WTC11 (cell line): ENCODE measurements around the gene XPNPEP1. TPM values are rescaled to one million over a fixed set of nuclear protein-coding genes. Genes with fewer than 3 reads are reported as not detected.

Experiments used
- ATAC-seq: fragments of 200-7000 bp; cut with Tn5 transposase; 2 replicates; pipeline ENCODE4 v1.10.0; 2021; ENCODE audit warnings: mild to moderate bottlenecking, moderate library complexity
- CTCF ChIA-PET: fragments of 300-600 bp; sonication (Branson Sonifier 250); formaldehyde crosslinking; loops from one replicate; lab custom pipeline; 2021; ENCODE audit warnings: antibody characterized with exemption; lab: Charles Lee
- POLR2A ChIA-PET: fragments of 350-600 bp; sonication (Branson Sonifier 250); formaldehyde crosslinking; loops from one replicate; lab custom pipeline; 2021; ENCODE audit warnings: antibody characterized with exemption; lab: Charles Lee
- DNase-seq: peaks from one replicate; pipeline ENCODE4 v3.0.0; 2021; ENCODE audit warnings: low spot score
- H3K27ac Mint-ChIP-seq: 2 replicates; pipeline ENCODE4 v1.8.0; 2021; ENCODE audit warnings: mixed read lengths
- H3K27me3 Mint-ChIP-seq: 2 replicates; pipeline ENCODE4 v1.8.0; 2021; ENCODE audit warnings: low read depth, mild to moderate bottlenecking, moderate library complexity, mixed read lengths
- H3K36me3 Mint-ChIP-seq: 2 replicates; pipeline ENCODE4 v1.8.0; 2021; ENCODE audit warnings: mixed read lengths
- H3K4me1 Mint-ChIP-seq: 2 replicates; pipeline ENCODE4 v1.8.0; 2022; ENCODE audit warnings: mixed read lengths
- H3K4me3 Mint-ChIP-seq: 2 replicates; pipeline ENCODE4 v1.8.0; 2021; ENCODE audit warnings: mild to moderate bottlenecking, moderate library complexity, mixed read lengths
- H3K9me3 Mint-ChIP-seq: 2 replicates; pipeline ENCODE4 v1.8.0; 2021; ENCODE audit warnings: mixed read lengths
- AFF4 ChIP-seq: sonication (generic); formaldehyde crosslinking; IDR thresholded peaks from 2 replicates; pipeline ENCODE4 v1.8.1; 2023; ENCODE audit warnings: mild to moderate bottlenecking, missing genetic modification reagents, borderline replicate concordance
- AR ChIP-seq: fragments of 250-450 bp; sonication (Bioruptor Pico); IDR thresholded peaks from 2 replicates; pipeline ENCODE4 v1.9.0; 2021; ENCODE audit warnings: mild to moderate bottlenecking
- ATF3 ChIP-seq: sonication (generic); formaldehyde crosslinking; conservative IDR thresholded peaks from 2 replicates; pipeline ENCODE4 v1.8.1; 2022; ENCODE audit warnings: mild to moderate bottlenecking, missing genetic modification reagents
- E2F1 ChIP-seq: sonication (generic); formaldehyde crosslinking; IDR thresholded peaks from 2 replicates; pipeline ENCODE4 v1.8.0; 2022; ENCODE audit warnings: mild to moderate bottlenecking, missing genetic modification reagents
- ELF4 ChIP-seq: sonication (generic); formaldehyde crosslinking; IDR thresholded peaks from 2 replicates; pipeline ENCODE4 v1.8.1; 2022; ENCODE audit warnings: low read depth, mild to moderate bottlenecking, moderate library complexity, missing genetic modification reagents
- FOXJ3 ChIP-seq: sonication (generic); formaldehyde crosslinking; IDR thresholded peaks from 2 replicates; pipeline ENCODE4 v1.9.0; 2021; ENCODE audit warnings: missing genetic modification reagents, mild to moderate bottlenecking, borderline replicate concordance
- GRHL2 ChIP-seq: fragments of 250-450 bp; sonication (Bioruptor Pico); IDR thresholded peaks from 2 replicates; pipeline ENCODE4 v1.8.0; 2022; ENCODE audit warnings: mild to moderate bottlenecking, moderate library complexity; ENCODE audit not compliant: insufficient replicate concordance, severe bottlenecking
- IRF2 ChIP-seq: sonication (generic); formaldehyde crosslinking; IDR thresholded peaks from 2 replicates; pipeline ENCODE4 v1.8.0; 2022; ENCODE audit warnings: low read depth, missing genetic modification reagents, borderline replicate concordance
- MAX ChIP-seq: sonication (generic); formaldehyde crosslinking; IDR thresholded peaks from 2 replicates; pipeline ENCODE4 v1.8.0; 2022; ENCODE audit warnings: mild to moderate bottlenecking, missing genetic modification reagents
- MYBL2 ChIP-seq: sonication (generic); formaldehyde crosslinking; IDR thresholded peaks from 2 replicates; pipeline ENCODE4 v1.8.1; 2023; ENCODE audit warnings: mild to moderate bottlenecking, moderate library complexity, missing genetic modification reagents
- NFATC4 ChIP-seq: fragments of 250-450 bp; sonication (Bioruptor Pico); IDR thresholded peaks from 2 replicates; pipeline ENCODE4 v1.9.0; 2021; ENCODE audit warnings: mild to moderate bottlenecking
- NFYB ChIP-seq: sonication (generic); formaldehyde crosslinking; conservative IDR thresholded peaks from 2 replicates; pipeline ENCODE4 v1.8.0; 2022; ENCODE audit warnings: low read depth, missing genetic modification reagents
- SMAD3 ChIP-seq: sonication (generic); formaldehyde crosslinking; IDR thresholded peaks from 2 replicates; pipeline ENCODE4 v1.8.0; 2022; ENCODE audit warnings: missing genetic modification reagents, mild to moderate bottlenecking, borderline replicate concordance
- SP1 ChIP-seq: sonication (generic); formaldehyde crosslinking; conservative IDR thresholded peaks from 2 replicates; pipeline ENCODE4 v1.8.1; 2022; ENCODE audit warnings: missing genetic modification reagents
- TP53 ChIP-seq: sonication (generic); formaldehyde crosslinking; IDR thresholded peaks from 2 replicates; pipeline ENCODE4 v1.8.1; 2023; ENCODE audit warnings: mild to moderate bottlenecking, missing genetic modification reagents
- ZMAT4 ChIP-seq: fragments of 250-450 bp; sonication (Bioruptor Pico); IDR thresholded peaks from 2 replicates; pipeline ENCODE4 v1.9.0; 2021; ENCODE audit warnings: mild to moderate bottlenecking
- ZNF232 ChIP-seq: sonication (generic); formaldehyde crosslinking; IDR thresholded peaks from 2 replicates; pipeline ENCODE4 v1.8.0; 2022; ENCODE audit warnings: mild to moderate bottlenecking, missing genetic modification reagents
- total RNA-seq: library from RNA; stranded (reverse); gene quantifications from 3 replicates; pipeline ENCODE4 v1.2.3, GENCODE V29; 2021
- TF ChIP-seq, protein P1 (sequence below): fragments of 250-450 bp; sonication (Bioruptor Pico); conservative IDR thresholded peaks from 2 replicates; pipeline ENCODE4 v1.9.0; 2021; ENCODE audit warnings: mild to moderate bottlenecking
- TF ChIP-seq, protein P2 (sequence below): sonication (generic); formaldehyde crosslinking; IDR thresholded peaks from 2 replicates; pipeline ENCODE4 v1.8.1; 2023; ENCODE audit warnings: mild to moderate bottlenecking, missing genetic modification reagents

Gene XPNPEP1
- total RNA-seq, 1 experiment from 2014 or later: 59.3 TPM

DNA sequence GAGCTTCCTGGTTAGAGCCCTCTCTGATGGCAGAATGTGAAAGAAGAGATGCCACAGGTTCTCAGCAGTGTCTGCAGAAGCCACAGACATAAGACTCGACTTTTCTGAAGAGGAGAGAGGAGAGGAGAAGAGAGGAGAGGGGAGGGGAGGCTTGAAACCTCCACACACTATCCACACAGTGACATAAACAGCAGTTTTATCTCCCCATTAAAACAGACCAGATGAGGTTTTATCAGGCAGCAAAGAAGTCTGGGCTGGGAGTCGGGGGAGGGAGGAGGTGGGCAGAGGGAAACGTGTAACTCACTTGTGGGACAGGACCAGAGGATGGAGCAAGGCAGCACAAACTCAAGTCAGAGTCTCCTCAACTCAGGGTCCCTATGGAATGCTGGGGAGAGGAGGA is 76.5 kb downstream of the XPNPEP1 start (continued):
- TF ChIP-seq, protein P1, sequence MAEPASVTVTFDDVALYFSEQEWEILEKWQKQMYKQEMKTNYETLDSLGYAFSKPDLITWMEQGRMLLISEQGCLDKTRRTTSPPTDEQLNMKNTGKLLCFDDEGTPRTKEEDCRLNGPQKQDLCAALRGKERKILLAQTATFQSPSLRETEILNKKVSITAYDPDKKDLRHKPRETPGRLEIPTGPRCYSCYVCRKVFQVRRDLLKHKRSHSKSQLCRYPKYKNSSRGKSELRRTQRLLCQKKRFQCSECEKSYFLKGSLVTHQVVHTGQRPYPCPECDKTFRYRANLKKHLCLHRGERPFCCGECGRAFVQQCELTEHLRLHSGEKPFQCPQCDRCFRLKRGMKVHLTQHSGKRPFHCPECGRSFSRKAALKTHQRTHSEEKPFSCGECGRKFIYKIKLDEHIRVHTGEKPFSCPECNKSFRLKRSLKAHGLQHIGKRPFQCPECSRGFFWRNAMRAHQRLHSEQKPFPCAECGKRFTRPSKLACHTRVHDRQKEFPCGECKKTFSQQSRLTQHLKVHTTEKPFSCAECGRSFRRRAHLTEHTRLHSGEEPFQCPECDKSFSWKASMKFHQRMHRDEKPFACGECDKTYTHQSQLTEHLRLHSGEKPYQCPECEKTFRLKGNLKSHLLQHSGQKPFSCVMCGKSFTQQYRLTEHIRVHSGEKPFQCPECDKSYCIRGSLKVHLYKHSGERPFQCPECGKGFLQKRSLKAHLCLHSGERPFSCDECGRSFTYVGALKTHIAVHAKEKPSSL (CRISPR knock-in tag): no peak

DNA sequence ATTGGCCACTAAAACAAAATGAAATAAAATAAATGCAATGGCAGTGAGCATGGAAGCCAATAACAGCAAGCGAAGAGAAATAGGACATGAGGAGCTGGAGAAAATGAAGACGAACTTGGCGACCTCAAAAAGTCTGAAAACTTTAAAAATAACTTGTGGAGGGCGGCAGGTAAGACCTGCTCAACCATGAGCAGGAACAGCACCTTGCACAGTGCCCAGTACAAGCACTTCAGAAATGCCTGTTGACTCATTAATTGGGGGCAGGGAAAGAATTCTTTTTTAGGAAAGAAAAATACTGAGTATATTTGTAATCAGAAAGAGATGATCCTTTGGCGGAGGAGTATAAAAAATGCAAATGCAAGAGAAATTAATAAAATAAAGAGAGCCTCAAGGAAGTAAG is 78.0 kb downstream of the XPNPEP1 start:
- H3K9me3 Mint-ChIP-seq: no peaks in the 10 kb centered on the region
- DNase-seq (no peak), ATAC-seq (no peak)
- no peak overlapping the region for H3K4me3 Mint-ChIP-seq
- H3K36me3 Mint-ChIP-seq: no peaks in the 10 kb centered on the region
- H3K27ac Mint-ChIP-seq: no peak overlapping the region
- POLR2A ChIA-PET: no interaction called here
- H3K4me1 Mint-ChIP-seq: no peaks in the 10 kb centered on the region
- TF ChIP-seq, protein P2, sequence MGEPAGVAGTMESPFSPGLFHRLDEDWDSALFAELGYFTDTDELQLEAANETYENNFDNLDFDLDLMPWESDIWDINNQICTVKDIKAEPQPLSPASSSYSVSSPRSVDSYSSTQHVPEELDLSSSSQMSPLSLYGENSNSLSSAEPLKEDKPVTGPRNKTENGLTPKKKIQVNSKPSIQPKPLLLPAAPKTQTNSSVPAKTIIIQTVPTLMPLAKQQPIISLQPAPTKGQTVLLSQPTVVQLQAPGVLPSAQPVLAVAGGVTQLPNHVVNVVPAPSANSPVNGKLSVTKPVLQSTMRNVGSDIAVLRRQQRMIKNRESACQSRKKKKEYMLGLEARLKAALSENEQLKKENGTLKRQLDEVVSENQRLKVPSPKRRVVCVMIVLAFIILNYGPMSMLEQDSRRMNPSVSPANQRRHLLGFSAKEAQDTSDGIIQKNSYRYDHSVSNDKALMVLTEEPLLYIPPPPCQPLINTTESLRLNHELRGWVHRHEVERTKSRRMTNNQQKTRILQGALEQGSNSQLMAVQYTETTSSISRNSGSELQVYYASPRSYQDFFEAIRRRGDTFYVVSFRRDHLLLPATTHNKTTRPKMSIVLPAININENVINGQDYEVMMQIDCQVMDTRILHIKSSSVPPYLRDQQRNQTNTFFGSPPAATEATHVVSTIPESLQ: no peak
- TF ChIP-seq GRHL2 (CRISPR knock-in tag) (no peak), NFYB (no peak), MAX (CRISPR knock-in tag) (no peak), ZMAT4 (no peak), IRF2 (CRISPR knock-in tag) (no peak), AR (CRISPR knock-in tag) (no peak), SMAD3 (CRISPR knock-in tag) (no peak), NFATC4 (CRISPR knock-in tag) (no peak), FOXJ3 (CRISPR knock-in tag) (no peak), TP53 (no peak), MYBL2 (CRISPR knock-in tag) (no peak), ATF3 (CRISPR knock-in tag) (no peak), E2F1 (no peak), AFF4 (no peak), ZNF232 (CRISPR knock-in tag) (no peak), SP1 (CRISPR knock-in tag) (no peak), ELF4 (CRISPR knock-in tag) (no peak)
- CTCF ChIA-PET: interaction anchor here (1.1 kb wide), 1 partner anchor 72 kb away, joined by 4 read pairs; no protein-coding TSS in a partner anchor
- no peaks in the 10 kb centered on the region; the same call in 1 of the 2 replicates for H3K27me3 Mint-ChIP-seq
